Ishikawa (cell line): Measurements from ENCODE around the gene LIX1L.

Experiments
- CEBPB ChIP-seq: IDR thresholded peaks from 2 replicates; pipeline ENCODE4 v1.6.1; 2012
- CREB1 ChIP-seq: IDR thresholded peaks from 2 replicates; pipeline ENCODE4 v1.6.1; 2012; ENCODE audit warnings: low read depth
- EGR1 ChIP-seq: IDR thresholded peaks from 2 replicates; pipeline ENCODE4 v1.6.1; 2012
- EP300 ChIP-seq: IDR thresholded peaks from 2 replicates; pipeline ENCODE4 v1.6.1; 2012; ENCODE audit warnings: borderline replicate concordance
- FOXM1 ChIP-seq: IDR thresholded peaks from 2 replicates; pipeline ENCODE4 v1.6.1; 2012; ENCODE audit warnings: low read depth, borderline replicate concordance
- NFIC ChIP-seq: IDR thresholded peaks from 2 replicates; pipeline ENCODE4 v1.6.1; 2012
- RAD21 ChIP-seq: IDR thresholded peaks from 2 replicates; pipeline ENCODE4 v1.6.1; 2012; ENCODE audit warnings: low read depth
- TAF1 ChIP-seq: IDR thresholded peaks from 2 replicates; pipeline ENCODE4 v1.6.1; 2012; ENCODE audit warnings: low read depth, mild to moderate bottlenecking
- TCF12 ChIP-seq: IDR thresholded peaks from 2 replicates; pipeline ENCODE4 v1.6.1; 2012; ENCODE audit warnings: low read depth
- TEAD4 ChIP-seq: IDR thresholded peaks from 2 replicates; pipeline ENCODE4 v1.6.1; 2012
- YY1 ChIP-seq: IDR thresholded peaks from 2 replicates; pipeline ENCODE4 v1.6.1; 2012; ENCODE audit warnings: low read depth
- ZBTB7A ChIP-seq: IDR thresholded peaks from 2 replicates; pipeline ENCODE4 v1.6.1; 2012; ENCODE audit warnings: low read depth
- TF ChIP-seq, protein P1 (sequence below): IDR thresholded peaks from 2 replicates; pipeline ENCODE4 v1.6.1; 2012
- TF ChIP-seq, protein P2 (sequence below): IDR thresholded peaks from 2 replicates; pipeline ENCODE4 v1.6.1; 2012
- TF ChIP-seq, protein P3 (sequence below): IDR thresholded peaks from 2 replicates; pipeline ENCODE4 v1.6.1; 2012; ENCODE audit warnings: low read depth, mild to moderate bottlenecking

Gene LIX1L

DNA sequence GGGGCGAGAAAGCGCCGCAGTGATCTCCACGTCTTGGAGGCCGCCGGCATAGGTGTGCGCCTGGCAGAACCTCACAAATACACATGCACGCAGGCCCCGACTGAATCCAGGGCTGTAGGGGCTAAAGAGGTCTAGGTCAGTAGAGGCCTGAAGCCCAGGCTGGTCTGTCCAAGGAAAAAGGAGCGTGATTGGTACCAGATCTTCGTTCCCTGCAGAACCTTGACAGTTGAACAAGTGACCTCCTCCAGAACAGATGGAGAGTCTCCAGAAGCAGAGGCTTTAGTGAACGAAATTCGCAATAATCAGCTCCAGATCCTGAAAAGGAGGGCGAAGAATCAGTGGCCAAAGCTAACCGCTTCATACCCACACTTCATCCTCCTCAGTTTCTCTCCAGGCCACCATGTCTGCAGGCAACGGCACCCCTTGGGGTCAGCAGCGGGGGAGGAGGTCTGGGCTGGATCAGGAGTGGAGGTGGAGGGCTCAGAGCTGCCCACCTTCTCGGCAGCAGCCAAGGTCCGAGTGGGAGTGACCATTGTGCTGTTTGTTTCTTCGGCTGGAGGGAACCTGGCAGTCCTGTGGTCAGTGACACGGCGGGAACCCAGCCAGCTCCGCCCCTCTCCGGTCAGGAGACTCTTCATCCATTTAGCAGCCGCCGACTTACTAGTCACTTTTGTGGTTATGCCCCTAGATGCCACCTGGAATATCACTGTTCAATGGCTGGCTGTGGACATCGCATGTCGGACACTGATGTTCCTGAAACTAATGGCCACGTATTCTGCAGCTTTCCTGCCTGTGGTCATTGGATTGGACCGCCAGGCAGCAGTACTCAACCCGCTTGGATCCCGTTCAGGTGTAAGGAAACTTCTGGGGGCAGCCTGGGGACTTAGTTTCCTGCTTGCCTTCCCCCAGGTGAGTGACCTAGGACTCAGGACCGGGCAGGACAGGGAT is 38.6 kb downstream of the LIX1L start:
- TF ChIP-seq RAD21, result no peak
- TF ChIP-seq YY1, result peak; percentile 41; the same call in 1 of the 2 replicates
- no peak for TF ChIP-seq CEBPB
- no peak; the same call in 1 of the 2 replicates for TF ChIP-seq CREB1
- TF ChIP-seq, protein P1, sequence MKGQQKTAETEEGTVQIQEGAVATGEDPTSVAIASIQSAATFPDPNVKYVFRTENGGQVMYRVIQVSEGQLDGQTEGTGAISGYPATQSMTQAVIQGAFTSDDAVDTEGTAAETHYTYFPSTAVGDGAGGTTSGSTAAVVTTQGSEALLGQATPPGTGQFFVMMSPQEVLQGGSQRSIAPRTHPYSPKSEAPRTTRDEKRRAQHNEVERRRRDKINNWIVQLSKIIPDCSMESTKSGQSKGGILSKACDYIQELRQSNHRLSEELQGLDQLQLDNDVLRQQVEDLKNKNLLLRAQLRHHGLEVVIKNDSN, result no peak
- peak; percentile 37; the same call in 1 of the 2 replicates for TF ChIP-seq NFIC
- TF ChIP-seq, protein P2, sequence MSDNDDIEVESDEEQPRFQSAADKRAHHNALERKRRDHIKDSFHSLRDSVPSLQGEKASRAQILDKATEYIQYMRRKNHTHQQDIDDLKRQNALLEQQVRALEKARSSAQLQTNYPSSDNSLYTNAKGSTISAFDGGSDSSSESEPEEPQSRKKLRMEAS, result peak; percentile 22; the same call in 1 of the 2 replicates
- TF ChIP-seq FOXM1, result no peak

DNA sequence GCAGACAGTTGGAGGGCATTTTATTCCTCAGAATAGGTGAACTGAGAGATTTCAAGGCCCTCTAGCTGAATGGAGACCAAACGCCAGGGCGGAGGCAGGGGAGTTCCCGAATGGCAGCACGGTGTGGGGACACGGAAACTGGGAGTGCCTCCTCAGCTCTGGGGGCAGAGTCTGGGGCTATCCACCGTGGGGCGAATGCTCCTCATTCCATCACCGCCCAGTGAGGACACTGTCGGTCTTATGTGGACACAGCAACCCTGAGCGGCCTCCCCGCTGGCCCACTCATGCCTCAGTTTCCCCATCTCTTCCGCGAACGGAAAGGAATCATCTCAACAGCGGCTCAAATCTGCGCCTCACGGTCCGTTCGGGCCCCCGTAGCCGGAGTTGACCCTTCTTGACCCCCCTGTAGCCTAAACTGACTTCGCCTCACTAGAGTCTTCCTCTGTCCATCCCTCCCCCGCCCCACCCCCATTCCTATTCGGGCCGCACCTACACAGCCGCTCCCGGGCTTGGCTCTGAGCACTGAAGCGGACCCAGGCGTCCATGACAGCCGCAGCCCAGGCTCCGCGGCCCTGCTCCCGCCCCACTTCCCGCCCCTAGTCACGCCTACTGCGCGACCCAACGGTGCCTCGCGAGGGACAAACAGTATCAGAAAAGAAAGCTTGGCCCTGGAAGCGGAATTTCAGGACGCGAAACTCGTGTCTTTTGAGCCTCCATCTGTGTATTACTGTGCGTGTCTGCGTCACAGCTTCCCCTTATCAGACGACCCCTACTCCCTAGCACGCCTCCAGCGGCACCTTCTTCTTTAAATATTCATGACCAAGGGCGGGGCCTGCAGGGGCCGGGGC is 39.4 kb downstream of the LIX1L start, which contains the start of gene PEX11B:
Gene PEX11B, minus strand, starts transcription at position 574 of the 848 bp plus-strand sequence. Its CDS starts 29 bp downstream, at position 545.
- TF ChIP-seq TEAD4 (0 out of 2 replicates have a peak, but pooled peaks have one; percentile 4), CEBPB (no peak), ZBTB7A (no peak; the same call in 1 of the 2 replicates), TCF12 (peak; percentile 58; the same call in 1 of the 2 replicates), CREB1 (peak; percentile 29; the same call in 1 of the 2 replicates), YY1 (peak; percentile 88), TAF1 (peak; percentile 94), EGR1 (no peak)
- TF ChIP-seq, protein P2, result peak; percentile 67; the same call in 1 of the 2 replicates
- TF ChIP-seq, protein P1, result no peak

DNA sequence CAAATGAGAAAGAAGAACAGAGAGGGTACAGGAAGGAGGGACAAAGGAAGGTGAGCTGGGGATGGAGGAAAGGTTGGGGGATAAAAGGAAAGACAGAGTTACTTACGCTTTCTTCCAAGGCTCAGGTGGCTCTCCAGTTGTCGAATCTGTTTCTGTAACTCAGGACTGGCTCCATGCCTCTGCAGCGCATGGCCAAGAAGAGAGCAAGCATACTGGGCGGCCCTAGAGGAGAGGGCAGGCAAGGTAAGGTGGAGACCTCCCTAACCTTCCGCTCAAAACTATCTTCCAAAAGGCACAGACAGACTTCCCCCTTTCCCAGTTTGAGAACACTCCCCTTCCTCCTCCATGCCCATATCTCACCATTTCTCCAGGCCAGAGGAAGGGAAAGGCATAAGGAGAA is 40.2 kb downstream of the LIX1L start:
- TF ChIP-seq RAD21 (no peak), CEBPB (no peak), EP300 (no peak), TEAD4 (no peak), FOXM1 (no peak), TCF12 (no peak), CREB1 (no peak), TAF1 (no peak), EGR1 (no peak), YY1 (no peak), NFIC (no peak), ZBTB7A (no peak)
- TF ChIP-seq, protein P2, result no peak
- TF ChIP-seq, protein P1, result no peak
- TF ChIP-seq, protein P3, sequence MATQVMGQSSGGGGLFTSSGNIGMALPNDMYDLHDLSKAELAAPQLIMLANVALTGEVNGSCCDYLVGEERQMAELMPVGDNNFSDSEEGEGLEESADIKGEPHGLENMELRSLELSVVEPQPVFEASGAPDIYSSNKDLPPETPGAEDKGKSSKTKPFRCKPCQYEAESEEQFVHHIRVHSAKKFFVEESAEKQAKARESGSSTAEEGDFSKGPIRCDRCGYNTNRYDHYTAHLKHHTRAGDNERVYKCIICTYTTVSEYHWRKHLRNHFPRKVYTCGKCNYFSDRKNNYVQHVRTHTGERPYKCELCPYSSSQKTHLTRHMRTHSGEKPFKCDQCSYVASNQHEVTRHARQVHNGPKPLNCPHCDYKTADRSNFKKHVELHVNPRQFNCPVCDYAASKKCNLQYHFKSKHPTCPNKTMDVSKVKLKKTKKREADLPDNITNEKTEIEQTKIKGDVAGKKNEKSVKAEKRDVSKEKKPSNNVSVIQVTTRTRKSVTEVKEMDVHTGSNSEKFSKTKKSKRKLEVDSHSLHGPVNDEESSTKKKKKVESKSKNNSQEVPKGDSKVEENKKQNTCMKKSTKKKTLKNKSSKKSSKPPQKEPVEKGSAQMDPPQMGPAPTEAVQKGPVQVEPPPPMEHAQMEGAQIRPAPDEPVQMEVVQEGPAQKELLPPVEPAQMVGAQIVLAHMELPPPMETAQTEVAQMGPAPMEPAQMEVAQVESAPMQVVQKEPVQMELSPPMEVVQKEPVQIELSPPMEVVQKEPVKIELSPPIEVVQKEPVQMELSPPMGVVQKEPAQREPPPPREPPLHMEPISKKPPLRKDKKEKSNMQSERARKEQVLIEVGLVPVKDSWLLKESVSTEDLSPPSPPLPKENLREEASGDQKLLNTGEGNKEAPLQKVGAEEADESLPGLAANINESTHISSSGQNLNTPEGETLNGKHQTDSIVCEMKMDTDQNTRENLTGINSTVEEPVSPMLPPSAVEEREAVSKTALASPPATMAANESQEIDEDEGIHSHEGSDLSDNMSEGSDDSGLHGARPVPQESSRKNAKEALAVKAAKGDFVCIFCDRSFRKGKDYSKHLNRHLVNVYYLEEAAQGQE, result no peak

DNA sequence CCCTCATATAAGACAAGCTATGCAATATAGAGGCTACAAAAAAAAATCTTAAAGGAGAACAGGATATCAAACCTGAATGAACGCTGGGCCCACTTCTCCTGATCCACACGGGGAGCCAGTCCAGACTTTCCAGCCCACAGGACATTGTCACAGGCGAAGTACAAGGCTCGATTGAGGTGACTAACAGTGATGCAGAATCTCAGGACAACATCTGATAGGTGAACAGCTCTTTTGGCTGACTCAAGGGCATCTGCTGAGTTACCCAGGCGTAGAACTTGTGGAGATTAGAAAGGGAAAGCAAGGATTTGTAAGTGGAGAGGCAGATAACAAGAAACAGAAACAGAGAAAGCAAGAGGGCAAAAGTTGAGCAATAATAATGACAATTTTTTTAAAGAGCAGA is 41.1 kb downstream of the LIX1L start:
- TF ChIP-seq TCF12, result no peak
- TF ChIP-seq CREB1, result no peak
- no peak for TF ChIP-seq NFIC
- TF ChIP-seq, protein P2, result no peak
- TF ChIP-seq, protein P1, result no peak
- TF ChIP-seq, protein P3, result no peak
- TF ChIP-seq CEBPB, result no peak
- no peak for TF ChIP-seq RAD21
- no peak for TF ChIP-seq YY1
- TF ChIP-seq TEAD4, result no peak
- TF ChIP-seq FOXM1, result no peak
- TF ChIP-seq ZBTB7A, result no peak
- no peak for TF ChIP-seq EGR1
- no peak for TF ChIP-seq EP300
